T-helper 17 cell (primary cell): ENCODE measurements around the gene ADIPOQ. TPM values are rescaled to one million over a fixed set of nuclear protein-coding genes. Genes with fewer than 3 reads are reported as not detected.
"Not testable (repeated sequence)": the region's sequence is repeated elsewhere in the genome, so short reads cannot be mapped to it uniquely, and the experiment has no call there.

Experiments used
- ATAC-seq: fragments of 150-1000 bp; cut with Tn5 transposase; 2 replicates; pipeline ENCODE4 v1.10.0; 2021; ENCODE audit warnings: mild to moderate bottlenecking, moderate library complexity
- DNase-seq, 3 donors: peaks; one replicate each; pipeline versions ENCODE4 v3.0.0 to v3.0.0-alpha.2; 2020 to 2021
- H3K9me3 ChIP-seq: one replicate; pipeline ENCODE4 v1.7.0; 2013; ENCODE audit warnings: low read length, mild to moderate bottlenecking; ENCODE audit not compliant: control insufficient read depth, poor library complexity, severe bottlenecking
- H3K27ac Mint-ChIP-seq: one replicate; pipeline ENCODE4 v1.8.0; 2022; ENCODE audit warnings: mild to moderate bottlenecking, moderate library complexity, mixed read lengths
- H3K27me3 Mint-ChIP-seq: one replicate; pipeline ENCODE4 v1.8.0; 2022; ENCODE audit warnings: mixed read lengths
- H3K36me3 Mint-ChIP-seq: one replicate; pipeline ENCODE4 v1.8.0; 2022; ENCODE audit warnings: low read depth, mixed read lengths
- H3K4me1 Mint-ChIP-seq: one replicate; pipeline ENCODE4 v1.8.0; 2022; ENCODE audit warnings: mild to moderate bottlenecking, mixed read lengths
- H3K4me3 Mint-ChIP-seq: one replicate; pipeline ENCODE4 v1.8.0; 2022; ENCODE audit warnings: mild to moderate bottlenecking, moderate library complexity, mixed read lengths
- total RNA-seq, 4 donors: library from RNA in 2 of 4; stranded (reverse) in 2 of 4; gene quantifications; one replicate each; pipeline ENCODE4 v1.2.3 and lab custom pipeline; 2022 to 2026

The ADIPOQ gene
- total RNA-seq, 2 donors from 2014 or later = not detected

- no peak overlapping the region for H3K27ac Mint-ChIP-seq
- no peak overlapping the region for H3K4me3 Mint-ChIP-seq
- H3K4me1 Mint-ChIP-seq = peaks cover 19% of the 10 kb centered on the region
- no peak for DNase-seq
- no peaks in the 10 kb centered on the region for H3K9me3 ChIP-seq
- no peaks in the 10 kb centered on the region for H3K36me3 Mint-ChIP-seq
- no peak for ATAC-seq
- H3K27me3 Mint-ChIP-seq = no peaks in the 10 kb centered on the region
These were observed 27.0 kb downstream of the ADIPOQ start for GRCh38 chr3:186869253-186870100.

GRCh38 chr3:186870421-186871201 lies 28.1 kb downstream of the ADIPOQ start:
- H3K9me3 ChIP-seq = no peaks in the 10 kb centered on the region
- peak overlapping the region; percentile 86 for H3K27ac Mint-ChIP-seq
- no peaks in the 10 kb centered on the region for H3K36me3 Mint-ChIP-seq
- peak overlapping the region; percentile 47 for H3K4me3 Mint-ChIP-seq
- H3K4me1 Mint-ChIP-seq = peaks cover 19% of the 10 kb centered on the region
- ATAC-seq = no peak
- DNase-seq = no peak
- no peaks in the 10 kb centered on the region for H3K27me3 Mint-ChIP-seq

- no peaks in the 10 kb centered on the region for H3K9me3 ChIP-seq
- no peak for DNase-seq
- peaks cover 19% of the 10 kb centered on the region for H3K4me1 Mint-ChIP-seq
- peak overlapping the region; percentile 86 for H3K27ac Mint-ChIP-seq
- H3K4me3 Mint-ChIP-seq = peak overlapping the region; percentile 47
- H3K36me3 Mint-ChIP-seq = no peaks in the 10 kb centered on the region
- ATAC-seq = peak; percentile 63
- no peaks in the 10 kb centered on the region for H3K27me3 Mint-ChIP-seq
These were observed 29.0 kb downstream of the ADIPOQ start for GRCh38 chr3:186871403-186871924.

- H3K27ac Mint-ChIP-seq, H3K36me3 Mint-ChIP-seq, H3K4me3 Mint-ChIP-seq, H3K9me3 ChIP-seq, H3K27me3 Mint-ChIP-seq, ATAC-seq, DNase-seq: not testable (repeated sequence)
- H3K4me1 Mint-ChIP-seq = peaks cover 19% of the 10 kb centered on the region
These were observed 31.3 kb downstream of the ADIPOQ start for GRCh38 chr3:186873796-186874195.

- not testable (repeated sequence) for H3K9me3 ChIP-seq, H3K36me3 Mint-ChIP-seq, ATAC-seq, H3K4me3 Mint-ChIP-seq, DNase-seq, H3K27ac Mint-ChIP-seq, H3K27me3 Mint-ChIP-seq
- peaks cover 20% of the 10 kb centered on the region for H3K4me1 Mint-ChIP-seq
These were observed 31.7 kb downstream of the ADIPOQ start for GRCh38 chr3:186874216-186874615.

- not testable (repeated sequence) for H3K9me3 ChIP-seq, H3K36me3 Mint-ChIP-seq, H3K4me3 Mint-ChIP-seq, DNase-seq, H3K27me3 Mint-ChIP-seq, H3K27ac Mint-ChIP-seq, ATAC-seq
- peaks cover 22% of the 10 kb centered on the region for H3K4me1 Mint-ChIP-seq
These were observed 32.3 kb downstream of the ADIPOQ start for GRCh38 chr3:186874841-186875240.

- ATAC-seq = no peak
- Mint-ChIP-seq H3K4me3 (no peak overlapping the region), H3K27ac (no peak overlapping the region), H3K36me3 (no peaks in the 10 kb centered on the region), H3K4me1 (peaks cover 26% of the 10 kb centered on the region), H3K27me3 (no peaks in the 10 kb centered on the region)
- no peaks in the 10 kb centered on the region for H3K9me3 ChIP-seq
- DNase-seq = no peak
These were observed 33.2 kb downstream of the ADIPOQ start for GRCh38 chr3:186875708-186876107.

GRCh38 chr3:186879781-186880180 lies 37.3 kb downstream of the ADIPOQ start:
- no peak for DNase-seq
- H3K4me3 Mint-ChIP-seq = peak overlapping the region; percentile 41
- H3K27ac Mint-ChIP-seq = peak overlapping the region; percentile 3
- no peaks in the 10 kb centered on the region for H3K9me3 ChIP-seq
- no peaks in the 10 kb centered on the region for H3K36me3 Mint-ChIP-seq
- peaks cover 28% of the 10 kb centered on the region for H3K4me1 Mint-ChIP-seq
- H3K27me3 Mint-ChIP-seq = no peaks in the 10 kb centered on the region
- ATAC-seq = no peak

- no peaks in the 10 kb centered on the region for H3K9me3 ChIP-seq
- Mint-ChIP-seq H3K36me3 (no peaks in the 10 kb centered on the region), H3K27me3 (no peaks in the 10 kb centered on the region), H3K4me1 (peaks cover 28% of the 10 kb centered on the region), H3K4me3 (peak overlapping the region; percentile 41), H3K27ac (peak overlapping the region; percentile 3)
- ATAC-seq (no peak), DNase-seq (no peak)
These were observed 37.9 kb downstream of the ADIPOQ start for GRCh38 chr3:186880406-186880805.

- Mint-ChIP-seq H3K4me3 (peak overlapping the region; percentile 49), H3K4me1 (peaks cover 31% of the 10 kb centered on the region), H3K27me3 (no peaks in the 10 kb centered on the region), H3K27ac (no peak overlapping the region), H3K36me3 (no peaks in the 10 kb centered on the region)
- H3K9me3 ChIP-seq = no peaks in the 10 kb centered on the region
- ATAC-seq (no peak), DNase-seq (no peak)
These were observed 39.6 kb downstream of the ADIPOQ start for GRCh38 chr3:186882150-186882524.

GRCh38 chr3:186882881-186883685 lies 40.6 kb downstream of the ADIPOQ start:
- H3K36me3 Mint-ChIP-seq = no peaks in the 10 kb centered on the region
- H3K9me3 ChIP-seq = no peaks in the 10 kb centered on the region
- no peak overlapping the region for H3K27ac Mint-ChIP-seq
- peaks cover 31% of the 10 kb centered on the region for H3K4me1 Mint-ChIP-seq
- no peak for ATAC-seq
- peak overlapping the region; percentile 5 for H3K4me3 Mint-ChIP-seq
- DNase-seq = no peak
- H3K27me3 Mint-ChIP-seq = no peaks in the 10 kb centered on the region

GRCh38 chr3:186883686-186884058 lies 41.2 kb downstream of the ADIPOQ start:
- peaks cover 31% of the 10 kb centered on the region for H3K4me1 Mint-ChIP-seq
- no peak for ATAC-seq
- peak overlapping the region; percentile 5 for H3K4me3 Mint-ChIP-seq
- no peaks in the 10 kb centered on the region for H3K9me3 ChIP-seq
- H3K27ac Mint-ChIP-seq = no peak overlapping the region
- no peak for DNase-seq
- no peaks in the 10 kb centered on the region for H3K27me3 Mint-ChIP-seq
- H3K36me3 Mint-ChIP-seq = no peaks in the 10 kb centered on the region

GRCh38 chr3:186884868-186885267 lies 42.4 kb downstream of the ADIPOQ start:
- Mint-ChIP-seq H3K4me3 (peak overlapping the region; percentile 55), H3K4me1 (peaks cover 27% of the 10 kb centered on the region)
- H3K9me3 ChIP-seq, ATAC-seq, H3K36me3 Mint-ChIP-seq, DNase-seq, H3K27me3 Mint-ChIP-seq, H3K27ac Mint-ChIP-seq: not testable (repeated sequence)
